HL-60 (cell line): Measurements from ENCODE around the gene TBX4.

Experiments used
- CTCF ChIP-seq: IDR thresholded peaks from one replicate; pipeline ENCODE4 v1.5.1; 2011; ENCODE audit warnings: low read length, control low read depth, inconsistent platforms; ENCODE audit not compliant: insufficient read depth
- POLR2AphosphoS5 ChIP-seq: IDR thresholded peaks from 2 replicates; pipeline ENCODE4 v1.6.1; 2012; ENCODE audit warnings: low read depth

- TF ChIP-seq CTCF (no peak), POLR2AphosphoS5 (no peak)
Measured at GRCh38 chr17:61444075-61444474, 8.1 kb upstream of the TBX4 start.
